Esophagus muscularis mucosa (tissue), 4 donors: ENCODE results near the gene NEK3. TPM values are rescaled to one million over a fixed set of nuclear protein-coding genes. Genes with fewer than 3 reads are reported as not detected.

Experiments
- DNase-seq: peaks from one replicate; pipeline ENCODE4 v3.0.0-alpha.2; 2017; ENCODE audit errors: extremely low spot score
- H3K27ac ChIP-seq, 4 donors: fragments of 200-600 bp; sonication (generic); replicated peaks in 1 of 4; 1 replicate in 3 of 4; 2 replicates in 1 of 4; pipeline ENCODE4 v1.5.1; 2016 to 2019; ENCODE audit warnings: mild to moderate bottlenecking in 1 of 4
- H3K27me3 ChIP-seq, 4 donors: fragments of 200-600 bp; sonication (generic); one replicate each; pipeline versions ENCODE4 v1.5.1 to v1.6.0; 2016 to 2019
- H3K36me3 ChIP-seq, 4 donors: fragments of 200-600 bp; sonication (generic); one replicate each; pipeline ENCODE4 v1.5.1; 2016 to 2019
- H3K4me1 ChIP-seq, 4 donors: fragments of 200-600 bp; sonication (generic); one replicate each; pipeline ENCODE4 v1.5.1; 2016 to 2019
- H3K4me3 ChIP-seq, 4 donors: fragments of 200-600 bp; sonication (generic); 1 replicate in 2 of 4; 2 replicates in 2 of 4; pipeline ENCODE4 v1.5.1; 2016 to 2019; ENCODE audit warnings: mild to moderate bottlenecking in 4 of 4, moderate library complexity in 1 of 4
- H3K9me3 ChIP-seq, 4 donors: fragments of 200-600 bp; sonication (generic); 1 replicate in 3 of 4; 2 replicates in 1 of 4; pipeline ENCODE4 v1.5.1; 2016 to 2019
- EP300 ChIP-seq: sonication (generic); formaldehyde crosslinking; IDR thresholded peaks from one replicate; pipeline ENCODE4 v1.6.1; 2017; ENCODE audit warnings: antibody characterized with exemption
- POLR2A ChIP-seq: fragments of 450-650 bp; IDR thresholded peaks from one replicate; pipeline ENCODE4 v1.6.1; 2017; ENCODE audit warnings: antibody characterized with exemption, moderate library complexity, mild to moderate bottlenecking, low read depth
- POLR2AphosphoS5 ChIP-seq, 2 donors: sonication (generic); formaldehyde crosslinking; IDR thresholded peaks; one replicate each; pipeline ENCODE4 v1.6.1; 2017; ENCODE audit warnings: antibody characterized with exemption in 2 of 2
- WGBS: methylation state at CpG from one replicate; pipeline ENCODE4 v1.1.5; 2018; 5-methylcytosine and 5-hydroxymethylcytosine counted together
- intact Hi-C: fragments of 100-400 bp; cut with DNase I; formaldehyde crosslinking; loops from one replicate; pipeline ENCODE4 v1.15.1; 2023
- total RNA-seq, 4 donors: library from RNA; depleted of rRNA; stranded (reverse); fragments of >200 nt; gene quantifications; one replicate each; pipeline versions ENCODE4 v1.1.0 to v1.2.1, GENCODE V29; 2016
- TF ChIP-seq, protein P1 (sequence below), 3 experiments: fragments of 200-600 bp in 2 of 3; fragments of 450-650 bp in 1 of 3; sonication (generic) in 2 of 3; IDR thresholded peaks; one replicate each; pipeline ENCODE4 v1.5.1; 2017 to 2019; ENCODE audit warnings: antibody characterized with exemption in 3 of 3, mild to moderate bottlenecking in 2 of 3, moderate library complexity in 1 of 3

Gene NEK3
- total RNA-seq, 4 donors from 2014 or later, result 5.0 to 11.6 (median 6.9) TPM

DNA sequence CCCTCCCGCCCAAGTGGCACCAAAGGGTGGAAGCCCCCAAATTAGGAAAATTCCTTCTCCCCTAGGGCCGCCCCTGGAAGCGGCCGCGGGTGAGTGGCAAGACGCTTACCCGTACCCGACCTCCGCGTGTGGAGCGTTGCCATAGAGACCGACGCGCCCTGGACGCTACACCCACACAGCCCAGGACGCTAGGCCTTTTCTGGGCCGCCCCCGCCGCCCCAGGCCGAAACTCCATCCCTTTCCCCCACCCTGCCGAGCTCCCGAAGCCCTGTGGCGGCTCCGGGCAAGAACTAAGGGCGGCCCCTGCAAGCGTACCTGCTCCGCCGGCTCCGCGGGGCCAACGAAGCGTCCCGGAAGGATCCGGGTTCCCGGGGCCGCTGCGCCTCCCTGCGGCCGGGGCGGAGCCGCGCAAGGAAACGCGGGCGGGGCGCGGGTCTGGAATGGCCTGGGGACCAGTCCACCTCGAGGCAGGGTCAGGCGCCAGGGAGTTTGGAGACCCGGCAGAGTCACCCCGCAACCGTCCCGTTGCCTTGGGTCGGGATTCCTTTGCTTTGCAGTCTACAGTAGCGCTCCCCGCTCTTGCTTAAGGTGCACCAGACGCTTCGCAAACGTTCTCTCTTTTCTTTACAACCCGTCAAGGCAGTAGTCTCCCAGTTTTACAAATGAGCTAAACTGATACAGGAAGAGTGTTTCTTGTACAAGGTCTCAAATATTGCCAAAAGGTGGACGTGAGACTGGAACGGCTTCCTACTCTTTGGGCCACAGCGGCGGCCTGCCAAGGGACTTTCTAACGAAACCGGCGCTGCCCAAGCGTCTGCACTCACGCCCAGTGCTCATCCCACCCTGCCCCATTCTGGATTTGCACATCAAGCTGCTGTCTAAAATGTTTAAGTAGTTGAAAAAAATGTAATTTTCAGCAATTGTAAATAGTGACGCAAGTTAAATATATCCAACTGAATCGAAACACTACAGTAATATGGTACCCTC, 30.4 kb downstream of the NEK3 start, which contains the start of gene NEK5:
TSS of gene NEK5 (minus strand) at position 360 of the 987 bp plus-strand sequence. CDS start 1,591 bp downstream, outside the sequence.
- Histone ChIP-seq H3K4me3 (peak within 1 kb of the TSS; percentile 63 to 80 (median 69)), H3K27ac (peak within 1 kb of the TSS; percentile 22 to 50 (median 44)), H3K9me3 (no peaks in the 10 kb centered on the region), H3K27me3 (no peaks in the 10 kb centered on the region), H3K4me1 (peaks cover 13 to 28% (median 24%) of the 10 kb centered on the region in 4 donors), H3K36me3 (peaks cover 4 to 35% (median 29%) of the 10 kb centered on the region in 4 donors)
- TF ChIP-seq POLR2A, result no peak
- peak in 1 of 2 donors; percentile 29 for TF ChIP-seq POLR2AphosphoS5 (IDR thresholded peaks at IDR 0.05)
- TF ChIP-seq, protein P1, sequence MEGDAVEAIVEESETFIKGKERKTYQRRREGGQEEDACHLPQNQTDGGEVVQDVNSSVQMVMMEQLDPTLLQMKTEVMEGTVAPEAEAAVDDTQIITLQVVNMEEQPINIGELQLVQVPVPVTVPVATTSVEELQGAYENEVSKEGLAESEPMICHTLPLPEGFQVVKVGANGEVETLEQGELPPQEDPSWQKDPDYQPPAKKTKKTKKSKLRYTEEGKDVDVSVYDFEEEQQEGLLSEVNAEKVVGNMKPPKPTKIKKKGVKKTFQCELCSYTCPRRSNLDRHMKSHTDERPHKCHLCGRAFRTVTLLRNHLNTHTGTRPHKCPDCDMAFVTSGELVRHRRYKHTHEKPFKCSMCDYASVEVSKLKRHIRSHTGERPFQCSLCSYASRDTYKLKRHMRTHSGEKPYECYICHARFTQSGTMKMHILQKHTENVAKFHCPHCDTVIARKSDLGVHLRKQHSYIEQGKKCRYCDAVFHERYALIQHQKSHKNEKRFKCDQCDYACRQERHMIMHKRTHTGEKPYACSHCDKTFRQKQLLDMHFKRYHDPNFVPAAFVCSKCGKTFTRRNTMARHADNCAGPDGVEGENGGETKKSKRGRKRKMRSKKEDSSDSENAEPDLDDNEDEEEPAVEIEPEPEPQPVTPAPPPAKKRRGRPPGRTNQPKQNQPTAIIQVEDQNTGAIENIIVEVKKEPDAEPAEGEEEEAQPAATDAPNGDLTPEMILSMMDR (IDR thresholded peaks at IDR 0.05), result peak; percentile 70 to 83 (median 75)
- DNase-seq, result no peak
- intact Hi-C loops, result loop anchor here (2.0 to 5.0 kb wide), 5 partner anchors 127 to 323 kb away; partner anchors contain the start of gene VPS36
- WGBS, result 35% methylated on average over 20 of the region's 71 CpGs

DNA sequence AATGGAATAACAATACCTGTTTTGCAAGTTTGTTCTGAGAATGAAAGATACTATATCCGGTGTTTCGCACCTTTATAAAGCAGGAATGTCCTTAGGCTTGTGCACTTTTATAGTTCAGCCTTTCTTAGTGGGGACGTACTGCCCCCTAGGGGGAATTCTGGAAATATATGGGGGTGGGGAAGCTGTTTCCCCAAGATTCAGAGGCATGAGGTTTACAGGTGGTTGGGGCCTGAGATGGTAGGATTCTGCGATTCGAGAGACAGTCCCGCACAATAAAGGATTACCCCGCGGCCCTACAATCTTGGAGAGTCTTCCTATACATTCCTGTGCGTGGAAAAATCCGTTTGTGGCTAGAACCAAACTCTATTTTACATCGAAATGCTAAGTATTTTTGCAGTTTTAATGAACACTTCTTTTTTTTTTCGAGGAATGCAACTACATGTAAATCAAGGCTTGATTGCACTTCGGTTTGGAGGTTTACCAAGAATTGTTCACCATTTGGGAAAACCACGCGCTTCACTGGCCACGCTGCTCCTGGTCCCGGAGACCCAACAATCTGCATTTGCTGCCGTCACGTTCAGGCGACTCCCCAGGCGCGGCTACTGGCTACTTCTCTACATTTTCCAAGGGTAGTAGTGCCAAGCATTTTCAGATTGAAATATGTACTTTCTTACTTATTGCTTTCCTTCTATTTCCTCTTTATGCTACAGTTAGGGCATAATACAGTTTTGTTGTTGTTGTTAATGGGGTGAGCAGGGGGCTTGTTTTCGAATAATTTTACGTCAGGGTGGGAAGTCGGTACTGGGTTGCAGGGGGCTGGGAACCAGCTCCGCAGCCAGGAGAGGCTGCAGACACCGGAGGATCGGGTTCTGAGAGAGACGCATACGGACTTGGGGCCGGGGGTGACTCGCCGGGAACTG, 31.4 kb downstream of the NEK3 start:
- peak overlapping the region; percentile 63 to 80 (median 69) for H3K4me3 ChIP-seq
- peak overlapping the region; percentile 35 to 57 (median 44) for H3K27ac ChIP-seq
- no peaks in the 10 kb centered on the region for H3K9me3 ChIP-seq
- TF ChIP-seq, protein P1 (IDR thresholded peaks at IDR 0.05), result peak; percentile 79 to 87 (median 85)
- TF ChIP-seq EP300, result no peak
- WGBS, result 1% methylated on average over 31 of the region's 33 CpGs
- peaks cover 13 to 28% (median 24%) of the 10 kb centered on the region in 4 donors for H3K4me1 ChIP-seq
- DNase-seq, result no peak
- peaks cover 4 to 25% (median 19%) of the 10 kb centered on the region in 4 donors for H3K36me3 ChIP-seq
- intact Hi-C loops, result loop anchor here (2.0 to 5.0 kb wide), 5 partner anchors 126 to 324 kb away; partner anchors contain the start of gene VPS36
- no peaks in the 10 kb centered on the region for H3K27me3 ChIP-seq

DNA sequence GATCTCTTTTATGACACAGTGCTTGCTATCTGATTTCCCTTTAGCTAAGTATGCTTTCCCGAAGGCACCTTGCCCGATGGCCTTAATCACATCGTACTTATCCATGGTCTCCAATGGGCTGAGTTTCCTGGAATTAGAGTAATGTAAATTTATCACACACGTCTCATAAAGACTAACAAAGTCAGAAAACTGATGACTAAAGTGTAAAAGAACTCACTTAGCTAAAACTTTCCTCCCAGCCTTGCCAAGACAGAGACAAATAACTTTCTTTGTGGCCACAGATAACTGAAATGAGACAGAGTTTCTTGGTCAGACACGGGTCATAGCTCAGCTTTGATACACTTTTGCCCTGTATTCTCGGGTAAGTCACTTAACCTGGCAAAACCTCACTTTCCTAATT, 32.0 kb downstream of the NEK3 start:
- no peak for DNase-seq
- no peak for TF ChIP-seq EP300
- TF ChIP-seq POLR2A, result no peak
- no peak for TF ChIP-seq POLR2AphosphoS5 (IDR thresholded peaks at IDR 0.05)
- TF ChIP-seq, protein P1 (IDR thresholded peaks at IDR 0.05), result no peak
- WGBS, result 28% methylated on average over 6 of the region's 6 CpGs
- peaks cover 13 to 28% (median 24%) of the 10 kb centered on the region in 4 donors for H3K4me1 ChIP-seq
- H3K27me3 ChIP-seq, result no peaks in the 10 kb centered on the region
- H3K4me3 ChIP-seq, result peak overlapping the region; percentile 63 to 80 (median 69)
- H3K36me3 ChIP-seq, result peaks cover 0 to 18% (median 13%) of the 10 kb centered on the region in 4 donors
- intact Hi-C loops, result loop anchor here (5.0 kb wide), 4 partner anchors 125 to 325 kb away; partner anchors contain the start of gene VPS36
- H3K9me3 ChIP-seq, result no peaks in the 10 kb centered on the region
- peak overlapping the region; percentile 35 to 57 (median 44) for H3K27ac ChIP-seq

DNA sequence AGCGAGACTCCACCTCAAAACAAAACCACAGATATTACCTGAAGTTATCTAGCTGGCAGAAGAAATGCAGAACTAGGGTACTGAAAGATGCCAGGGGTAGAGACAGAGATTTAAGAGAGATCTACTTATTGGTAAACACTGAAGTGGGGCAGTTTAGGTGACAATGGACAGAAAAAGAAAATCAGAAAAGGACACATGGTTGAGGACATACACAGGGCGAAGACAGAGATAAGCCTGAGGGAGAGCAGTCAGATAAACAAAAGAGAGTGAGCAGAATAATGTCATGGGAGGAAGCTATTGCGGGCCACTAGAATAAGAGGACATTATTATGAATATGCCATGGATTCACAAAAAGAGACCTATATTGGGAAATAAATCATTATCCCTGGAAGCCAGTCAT, 33.9 kb downstream of the NEK3 start:
- H3K4me3 ChIP-seq, result no peak overlapping the region
- DNase-seq, result no peak
- no peaks in the 10 kb centered on the region for H3K27me3 ChIP-seq
- TF ChIP-seq EP300, result no peak
- TF ChIP-seq POLR2AphosphoS5 (IDR thresholded peaks at IDR 0.05), result no peak
- TF ChIP-seq, protein P1 (IDR thresholded peaks at IDR 0.05), result no peak
- TF ChIP-seq POLR2A, result no peak
- peaks cover 13 to 28% (median 24%) of the 10 kb centered on the region in 4 donors for H3K4me1 ChIP-seq
- no peaks in the 10 kb centered on the region for H3K9me3 ChIP-seq
- peaks cover 0 to under 1% (median 0%) of the 10 kb centered on the region in 4 donors for H3K36me3 ChIP-seq
- intact Hi-C loops, result loop anchor here (5.0 kb wide), 4 partner anchors 123 to 327 kb away; partner anchors contain the start of gene VPS36
- no peak overlapping the region for H3K27ac ChIP-seq
- 92% methylated on average over 3 of the region's 3 CpGs for WGBS
